GM12874 (cell line): ENCODE measurements around the gene ST3GAL6.

ENCODE experiments used
- CTCF ChIP-seq: IDR thresholded peaks from 2 replicates; pipeline ENCODE4 v1.5.1; 2011; ENCODE audit warnings: low read depth, mild to moderate bottlenecking, control low read depth, low read length, moderate library complexity; ENCODE audit not compliant: insufficient read depth

Gene ST3GAL6

GRCh38 chr3:98829246-98829832 is 66.2 kb downstream of the ST3GAL6 start:
- TF ChIP-seq CTCF = no peak

- TF ChIP-seq CTCF = no peak
Observed at GRCh38 chr3:98839846-98840245, 76.7 kb downstream of the ST3GAL6 start.

GRCh38 chr3:98843266-98843959 is 80.3 kb downstream of the ST3GAL6 start:
- TF ChIP-seq CTCF = no peak
